ENCODE measurements around the gene FOXN3.

Gene FOXN3

GRCh38 chr14:89340200-89341181 is 76.5 kb downstream of the FOXN3 start:
- FAIRE-seq: peak; percentile 69
- TF ChIP-seq POLR2A (IDR thresholded peaks at IDR 0.05; ENCODE audit: low read depth, low read length) (no peak), POLR2AphosphoS5 (IDR thresholded peaks at IDR 0.05; ENCODE audit: low read depth, low read length) (no peak), TAF1 (IDR thresholded peaks at IDR 0.05; ENCODE audit: borderline replicate concordance, low read depth, low read length) (no peak)
- no peak for DNase-seq (ENCODE audit: insufficient read length)

- TF ChIP-seq POLR2AphosphoS5 (IDR thresholded peaks at IDR 0.05; ENCODE audit: low read depth, low read length): no peak
- FAIRE-seq (no peak), DNase-seq (ENCODE audit: insufficient read length) (no peak)
Measured at GRCh38 chr14:89339579-89339978, 77.5 kb downstream of the FOXN3 start.

- FAIRE-seq: no peak
- no peak for DNase-seq (ENCODE audit: insufficient read length)
- TF ChIP-seq TAF1 (IDR thresholded peaks at IDR 0.05; ENCODE audit: borderline replicate concordance, low read depth, low read length) (no peak), POLR2AphosphoS5 (IDR thresholded peaks at IDR 0.05; ENCODE audit: low read depth, low read length) (no peak), POLR2A (IDR thresholded peaks at IDR 0.05; ENCODE audit: low read depth, low read length) (no peak)
Measured at GRCh38 chr14:89339158-89339557, 77.9 kb downstream of the FOXN3 start.

- DNase-seq (ENCODE audit: insufficient read length) (no peak), FAIRE-seq (peak; percentile 83)
Measured at GRCh38 chr14:89336338-89336737, 80.7 kb downstream of the FOXN3 start.

GRCh38 chr14:89332031-89332430 is 85.0 kb downstream of the FOXN3 start:
- DNase-seq (ENCODE audit: insufficient read length) (no peak), FAIRE-seq (no peak)
- no peak for TF ChIP-seq POLR2AphosphoS5 (IDR thresholded peaks at IDR 0.05; ENCODE audit: low read depth, low read length)
- no peak for TF ChIP-seq TAF1 (IDR thresholded peaks at IDR 0.05; ENCODE audit: borderline replicate concordance, low read depth, low read length)
- no peak for TF ChIP-seq POLR2A (IDR thresholded peaks at IDR 0.05; ENCODE audit: low read depth, low read length)

More at GRCh38 chr14:89336338-89336737, 80.7 kb downstream of the FOXN3 start:
- no peak for TF ChIP-seq POLR2A (IDR thresholded peaks at IDR 0.05; ENCODE audit: low read depth, low read length)
- TF ChIP-seq POLR2AphosphoS5 (IDR thresholded peaks at IDR 0.05; ENCODE audit: low read depth, low read length): no peak
- no peak for TF ChIP-seq TAF1 (IDR thresholded peaks at IDR 0.05; ENCODE audit: borderline replicate concordance, low read depth, low read length)

- no peak for TF ChIP-seq POLR2AphosphoS5 (IDR thresholded peaks at IDR 0.05; ENCODE audit: low read depth, low read length)
- no peak for TF ChIP-seq TAF1 (IDR thresholded peaks at IDR 0.05; ENCODE audit: borderline replicate concordance, low read depth, low read length)
- no peak for TF ChIP-seq POLR2A (IDR thresholded peaks at IDR 0.05; ENCODE audit: low read depth, low read length)
- DNase-seq (ENCODE audit: insufficient read length) (no peak), FAIRE-seq (peak; percentile 96)
Measured at GRCh38 chr14:89331398-89331797, 85.6 kb downstream of the FOXN3 start.

- no peak for DNase-seq (ENCODE audit: insufficient read length)
- peak; percentile 83 for FAIRE-seq
Measured at GRCh38 chr14:89330236-89331002, 86.6 kb downstream of the FOXN3 start.

GRCh38 chr14:89327771-89328212 is 89.2 kb downstream of the FOXN3 start:
- no peak for DNase-seq (ENCODE audit: insufficient read length)
- TF ChIP-seq POLR2A (IDR thresholded peaks at IDR 0.05; ENCODE audit: low read depth, low read length) (no peak), POLR2AphosphoS5 (IDR thresholded peaks at IDR 0.05; ENCODE audit: low read depth, low read length) (no peak), TAF1 (IDR thresholded peaks at IDR 0.05; ENCODE audit: borderline replicate concordance, low read depth, low read length) (no peak)
- peak; percentile 17 for FAIRE-seq

More at GRCh38 chr14:89330236-89331002, 86.6 kb downstream of the FOXN3 start:
- no peak for TF ChIP-seq POLR2AphosphoS5 (IDR thresholded peaks at IDR 0.05; ENCODE audit: low read depth, low read length)
- TF ChIP-seq POLR2A (IDR thresholded peaks at IDR 0.05; ENCODE audit: low read depth, low read length): no peak
- TF ChIP-seq TAF1 (IDR thresholded peaks at IDR 0.05; ENCODE audit: borderline replicate concordance, low read depth, low read length): no peak

- DNase-seq (ENCODE audit: insufficient read length): no peak
- no peak for FAIRE-seq
- no peak for TF ChIP-seq POLR2A (IDR thresholded peaks at IDR 0.05; ENCODE audit: low read depth, low read length)
- TF ChIP-seq POLR2AphosphoS5 (IDR thresholded peaks at IDR 0.05; ENCODE audit: low read depth, low read length): no peak
- TF ChIP-seq TAF1 (IDR thresholded peaks at IDR 0.05; ENCODE audit: borderline replicate concordance, low read depth, low read length): no peak
Measured at GRCh38 chr14:89325959-89326358, 91.1 kb downstream of the FOXN3 start.

GRCh38 chr14:89325299-89325883 is 91.6 kb downstream of the FOXN3 start:
- no peak for DNase-seq (ENCODE audit: insufficient read length)
- no peak for FAIRE-seq
- TF ChIP-seq POLR2A (IDR thresholded peaks at IDR 0.05; ENCODE audit: low read depth, low read length): no peak
- no peak for TF ChIP-seq TAF1 (IDR thresholded peaks at IDR 0.05; ENCODE audit: borderline replicate concordance, low read depth, low read length)
- no peak for TF ChIP-seq POLR2AphosphoS5 (IDR thresholded peaks at IDR 0.05; ENCODE audit: low read depth, low read length)

All from GM12892 (cell line).